Measurements from ENCODE around the gene MBP. TPM values are rescaled to one million over a fixed set of nuclear protein-coding genes. Genes with fewer than 3 reads are reported as not detected.
A peak's percentile ranks its signal among the peaks of the same experiment; 100 is the strongest.

The MBP gene
- total RNA-seq, 1 donor from 2014 or later = 2.0 TPM

DNA sequence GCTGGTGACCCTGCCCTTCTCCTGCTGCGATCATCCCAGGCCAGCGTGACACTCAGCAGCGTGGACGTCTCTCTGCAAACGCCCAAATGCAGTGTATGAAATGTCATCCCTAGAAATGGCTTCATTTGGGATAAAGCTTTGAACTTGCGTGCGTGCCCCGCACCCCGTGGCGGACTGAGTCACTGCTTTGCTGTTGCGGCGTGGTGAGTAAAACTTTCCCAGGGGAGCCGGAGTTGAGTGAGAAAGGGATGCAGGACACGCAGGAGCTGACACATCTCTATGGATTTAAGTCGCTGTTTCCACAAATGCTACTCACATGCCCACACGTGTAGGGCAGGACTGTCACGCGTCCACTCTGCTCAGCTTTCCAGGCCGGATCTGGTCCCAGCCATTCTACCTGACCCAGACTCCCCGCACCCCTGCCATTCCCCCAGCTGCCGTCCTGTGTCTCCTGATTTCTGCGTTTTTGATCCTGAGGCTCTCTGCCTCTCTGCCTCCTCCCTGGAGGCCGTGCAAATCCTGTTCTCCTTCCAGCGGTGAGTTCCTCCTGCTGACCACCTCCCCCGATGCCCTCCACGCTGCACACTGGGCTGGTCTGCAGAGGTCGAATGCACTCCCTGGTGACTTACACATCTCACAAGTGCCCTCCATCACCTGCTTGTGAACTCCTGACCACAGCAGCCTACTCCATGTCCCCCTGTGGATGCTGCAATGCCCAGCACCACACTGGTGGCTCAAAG, 88.9 kb downstream of the MBP start:
- no peak overlapping the region for H3K27ac Mint-ChIP-seq (ENCODE audit: unreplicated experiment)
- no peaks in the 10 kb centered on the region for H3K36me3 Mint-ChIP-seq (ENCODE audit: low read depth)
- TF ChIP-seq, protein P1, sequence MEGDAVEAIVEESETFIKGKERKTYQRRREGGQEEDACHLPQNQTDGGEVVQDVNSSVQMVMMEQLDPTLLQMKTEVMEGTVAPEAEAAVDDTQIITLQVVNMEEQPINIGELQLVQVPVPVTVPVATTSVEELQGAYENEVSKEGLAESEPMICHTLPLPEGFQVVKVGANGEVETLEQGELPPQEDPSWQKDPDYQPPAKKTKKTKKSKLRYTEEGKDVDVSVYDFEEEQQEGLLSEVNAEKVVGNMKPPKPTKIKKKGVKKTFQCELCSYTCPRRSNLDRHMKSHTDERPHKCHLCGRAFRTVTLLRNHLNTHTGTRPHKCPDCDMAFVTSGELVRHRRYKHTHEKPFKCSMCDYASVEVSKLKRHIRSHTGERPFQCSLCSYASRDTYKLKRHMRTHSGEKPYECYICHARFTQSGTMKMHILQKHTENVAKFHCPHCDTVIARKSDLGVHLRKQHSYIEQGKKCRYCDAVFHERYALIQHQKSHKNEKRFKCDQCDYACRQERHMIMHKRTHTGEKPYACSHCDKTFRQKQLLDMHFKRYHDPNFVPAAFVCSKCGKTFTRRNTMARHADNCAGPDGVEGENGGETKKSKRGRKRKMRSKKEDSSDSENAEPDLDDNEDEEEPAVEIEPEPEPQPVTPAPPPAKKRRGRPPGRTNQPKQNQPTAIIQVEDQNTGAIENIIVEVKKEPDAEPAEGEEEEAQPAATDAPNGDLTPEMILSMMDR (conservative IDR thresholded peaks at IDR 0.05) = no peak
- no peak for DNase-seq (ENCODE audit: low read depth, low spot score)
- H3K27me3 Mint-ChIP-seq (ENCODE audit: low read depth) = no peaks in the 10 kb centered on the region
- no peak overlapping the region for H3K4me3 Mint-ChIP-seq
- peaks cover 33% of the 10 kb centered on the region for H3K4me1 Mint-ChIP-seq
- no peaks in the 10 kb centered on the region for H3K9me3 Mint-ChIP-seq

DNA sequence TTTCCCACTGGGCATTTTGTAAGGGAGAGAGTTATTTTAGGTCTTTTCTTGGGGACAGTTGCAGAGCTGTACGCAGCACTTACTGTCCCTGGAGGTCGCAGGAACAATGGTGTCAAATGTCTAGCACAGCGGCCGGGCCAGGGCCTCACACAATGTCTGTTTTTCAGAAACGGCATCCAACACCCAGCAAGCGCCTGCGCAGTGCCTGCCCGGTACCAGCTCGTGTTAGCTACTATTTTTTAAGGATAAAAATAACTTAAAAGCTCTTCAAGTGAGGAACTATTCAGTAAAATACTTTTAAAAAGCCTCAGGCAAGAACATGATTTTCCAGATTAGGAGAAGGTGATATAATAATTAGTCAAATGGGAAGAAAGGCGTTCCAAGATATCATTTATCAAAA, 90.0 kb downstream of the MBP start:
- Mint-ChIP-seq H3K4me1 (peaks cover 33% of the 10 kb centered on the region), H3K27ac (ENCODE audit: unreplicated experiment) (no peak overlapping the region), H3K36me3 (ENCODE audit: low read depth) (no peaks in the 10 kb centered on the region), H3K9me3 (no peaks in the 10 kb centered on the region), H3K27me3 (ENCODE audit: low read depth) (no peaks in the 10 kb centered on the region), H3K4me3 (peak overlapping the region; percentile 16)
- peak; percentile 48 for DNase-seq (ENCODE audit: low read depth, low spot score)
- TF ChIP-seq, protein P1 (conservative IDR thresholded peaks at IDR 0.05) = no peak

DNA sequence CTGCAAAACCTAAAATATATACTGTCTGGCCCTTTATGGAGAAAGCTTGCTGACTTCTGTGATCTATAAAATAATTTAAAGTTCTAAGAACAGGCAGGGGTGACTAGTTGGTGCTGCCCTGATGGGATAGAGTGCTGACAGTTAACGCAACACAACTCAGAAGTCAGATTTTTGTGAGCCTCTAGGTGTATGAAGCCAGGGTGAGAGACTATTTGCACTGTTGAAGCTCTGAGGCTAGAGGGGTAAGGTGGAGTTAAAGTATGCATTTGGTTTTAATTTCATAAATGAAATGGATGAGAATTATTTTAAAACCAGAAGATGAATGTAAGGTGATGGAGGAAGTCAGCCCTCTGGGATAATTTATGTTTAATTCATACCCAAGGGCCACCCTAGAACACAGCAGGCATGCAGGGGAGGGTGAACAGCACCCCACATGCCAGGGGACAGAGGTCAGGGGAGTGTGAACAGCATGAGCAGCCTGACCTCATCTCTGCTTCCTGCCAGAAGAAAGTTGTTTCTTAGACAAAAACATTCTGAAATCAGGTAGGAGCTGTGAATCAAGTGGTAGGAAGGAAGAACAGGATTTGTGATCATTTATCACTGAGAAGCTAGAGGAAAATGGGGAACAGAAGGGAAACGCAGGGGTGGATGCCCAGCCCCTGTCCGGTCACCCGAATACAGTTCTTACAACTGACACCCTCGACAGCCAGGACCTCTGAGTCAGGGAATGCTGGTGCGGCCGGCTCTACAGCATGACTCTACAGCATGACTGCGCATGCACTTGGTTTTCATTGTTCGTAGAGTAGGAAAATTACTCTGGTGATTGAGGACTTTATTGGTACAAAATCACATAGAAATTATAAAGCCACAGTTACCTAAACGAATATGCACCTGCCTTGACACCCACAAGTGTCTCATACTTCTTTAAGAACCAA, 93.1 kb downstream of the MBP start:
- Mint-ChIP-seq H3K4me1 (peaks cover 37% of the 10 kb centered on the region), H3K36me3 (ENCODE audit: low read depth) (no peaks in the 10 kb centered on the region), H3K9me3 (no peaks in the 10 kb centered on the region), H3K27me3 (ENCODE audit: low read depth) (no peaks in the 10 kb centered on the region), H3K4me3 (no peak overlapping the region), H3K27ac (ENCODE audit: unreplicated experiment) (no peak overlapping the region)
- TF ChIP-seq, protein P1 (conservative IDR thresholded peaks at IDR 0.05) = no peak
- no peak for DNase-seq (ENCODE audit: low read depth, low spot score)

DNA sequence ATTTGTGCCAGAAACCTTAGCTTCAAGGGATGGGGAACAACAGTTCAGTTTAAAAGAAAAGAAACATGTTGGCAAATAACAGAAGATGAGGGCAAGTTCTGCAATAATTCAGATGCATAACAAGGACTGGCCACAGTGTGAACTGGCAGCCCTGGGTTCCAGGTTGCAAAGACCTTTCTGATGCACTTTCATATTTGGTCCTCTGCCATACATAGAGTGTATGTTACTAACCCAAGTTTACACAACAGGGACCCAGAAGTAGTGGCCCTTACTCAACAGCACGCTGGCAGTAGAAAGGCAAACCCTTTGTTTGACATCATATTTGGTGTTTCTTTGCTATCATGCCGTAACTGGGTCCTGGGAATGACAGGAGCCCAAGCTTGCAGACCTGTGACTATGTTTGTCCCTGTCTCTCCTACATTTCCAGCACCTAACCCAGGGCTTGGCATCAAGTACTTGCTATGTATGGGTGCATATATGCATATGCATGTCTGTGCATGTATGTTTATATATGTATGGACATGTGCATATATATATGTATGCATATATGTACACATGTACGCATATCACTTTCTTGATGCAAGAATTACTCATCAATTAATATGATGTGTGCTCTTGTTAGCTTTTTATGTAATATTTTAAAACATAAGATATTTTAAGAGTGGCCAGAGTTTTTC, 94.3 kb downstream of the MBP start:
- Mint-ChIP-seq H3K36me3 (ENCODE audit: low read depth) (no peaks in the 10 kb centered on the region), H3K4me3 (no peak overlapping the region), H3K27ac (ENCODE audit: unreplicated experiment) (no peak overlapping the region), H3K27me3 (ENCODE audit: low read depth) (no peaks in the 10 kb centered on the region), H3K4me1 (peaks cover 34% of the 10 kb centered on the region), H3K9me3 (peaks cover 5% of the 10 kb centered on the region)
- no peak for DNase-seq (ENCODE audit: low read depth, low spot score)
- TF ChIP-seq, protein P1 (conservative IDR thresholded peaks at IDR 0.05) = no peak

DNA sequence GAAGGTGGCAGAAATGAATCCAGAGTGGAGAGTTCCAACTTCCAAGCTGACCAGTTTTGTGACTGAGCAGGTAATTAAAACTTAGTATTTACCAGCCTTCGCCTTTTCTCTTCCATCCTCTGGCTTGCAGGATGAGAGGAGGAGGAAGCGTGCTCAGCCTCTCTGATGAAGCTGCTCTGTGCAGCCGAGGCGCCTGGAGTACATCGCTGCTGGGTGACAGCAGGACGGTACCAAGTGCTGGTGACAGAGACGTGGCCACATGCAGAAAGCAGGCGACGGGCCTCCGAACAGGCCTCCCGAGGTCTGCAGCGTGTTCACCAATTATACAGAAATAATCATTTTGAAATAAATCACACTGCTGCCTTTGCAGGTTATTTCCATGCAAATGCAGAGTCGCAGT, 95.0 kb downstream of the MBP start:
- Mint-ChIP-seq H3K4me3 (no peak overlapping the region), H3K9me3 (peaks cover 6% of the 10 kb centered on the region), H3K4me1 (peaks cover 28% of the 10 kb centered on the region), H3K27me3 (ENCODE audit: low read depth) (no peaks in the 10 kb centered on the region), H3K27ac (ENCODE audit: unreplicated experiment) (no peak overlapping the region), H3K36me3 (ENCODE audit: low read depth) (no peaks in the 10 kb centered on the region)
- DNase-seq (ENCODE audit: low read depth, low spot score) = no peak
- TF ChIP-seq, protein P1 (conservative IDR thresholded peaks at IDR 0.05) = no peak
